Stimulated activated CD8-positive, alpha-beta memory T cell treated with anti-CD3 and anti-CD28 coated beads, Interleukin-12 subunit alpha, Interleukin-12 subunit beta, amount 100 ng/mL, for 24 hours (primary cell): Measurements from ENCODE around the gene EIF3I.
A peak's percentile ranks its signal among the peaks of the same experiment; 100 is the strongest.

Experiments
- DNase-seq: peaks from one replicate; pipeline ENCODE4 v3.0.0-alpha.2; 2020; ENCODE audit errors: extremely low read depth

EIF3I gene

GRCh38 chr1:32198237-32199042, 23.8 kb upstream of the EIF3I start:
- no peak for DNase-seq

- no peak for DNase-seq
Measured at GRCh38 chr1:32199043-32199716, 23.0 kb upstream of the EIF3I start.

- no peak for DNase-seq
Measured at GRCh38 chr1:32199717-32200072, 22.5 kb upstream of the EIF3I start.

- no peak for DNase-seq
Measured at GRCh38 chr1:32200226-32201010, 21.8 kb upstream of the EIF3I start, which contains the start of gene CCDC28B. Gene CCDC28B (plus strand): TSS chr1:32200595. CDS start chr1:32201936, 1,341 bp downstream.

- DNase-seq: peak; percentile 66
Measured at GRCh38 chr1:32201011-32201855, 21.0 kb upstream of the EIF3I start.

- no peak for DNase-seq
Measured at GRCh38 chr1:32204943-32205361, 17.3 kb upstream of the EIF3I start.

- DNase-seq: peak; percentile 68
Measured at GRCh38 chr1:32205401-32206370, 16.5 kb upstream of the EIF3I start, which contains the start of gene IQCC. Gene IQCC (plus strand): TSS chr1:32205671. CDS start chr1:32205682, 11 bp downstream.

- no peak for DNase-seq
Measured at GRCh38 chr1:32208469-32208868, 13.7 kb upstream of the EIF3I start.

- no peak for DNase-seq
Measured at GRCh38 chr1:32208891-32209328, 13.3 kb upstream of the EIF3I start, which contains the start of gene DCDC2B. Gene DCDC2B (plus strand): TSS chr1:32209089. CDS start chr1:32209094, 5 bp downstream.

- no peak for DNase-seq
Measured at GRCh38 chr1:32215629-32216480, 6.4 kb upstream of the EIF3I start.

GRCh38 chr1:32216566-32216965, 5.6 kb upstream of the EIF3I start:
- no peak for DNase-seq

- no peak for DNase-seq
Measured at GRCh38 chr1:32219022-32219421, 3.2 kb upstream of the EIF3I start.

GRCh38 chr1:32220746-32221580, 1.2 kb upstream of the EIF3I start:
- DNase-seq: no peak

- DNase-seq: no peak
Measured at GRCh38 chr1:32221581-32221979, 627 bp upstream of the EIF3I start.

GRCh38 chr1:32223683-32224082, 1.5 kb downstream of the EIF3I start:
- DNase-seq: no peak

- DNase-seq: no peak
Measured at GRCh38 chr1:32224285-32224684, 2.1 kb downstream of the EIF3I start.

GRCh38 chr1:32228771-32229170, 6.6 kb downstream of the EIF3I start:
- DNase-seq: no peak

- DNase-seq: no peak
Measured at GRCh38 chr1:32231843-32232432, 9.7 kb downstream of the EIF3I start.
